AG08395 (cell line): Measurements from ENCODE around the gene SRGAP1.
"Not testable (repeated sequence)": the region's sequence is repeated elsewhere in the genome, so short reads cannot be mapped to it uniquely, and the experiment has no call there.

ENCODE experiments used
- DNase-seq: peaks from one replicate; pipeline ENCODE4 v3.0.0; 2012; ENCODE audit warnings: mixed read lengths, low spot score

SRGAP1 gene

GRCh38 chr12:64007853-64008252 lies 163.4 kb downstream of the SRGAP1 start:
- DNase-seq: no peak

- no peak for DNase-seq
These were observed 164.1 kb downstream of the SRGAP1 start for GRCh38 chr12:64008596-64008995.

GRCh38 chr12:64009321-64010068 lies 165.0 kb downstream of the SRGAP1 start:
- no peak for DNase-seq

- DNase-seq: peak; percentile 8
These were observed 165.7 kb downstream of the SRGAP1 start for GRCh38 chr12:64010069-64010686.

GRCh38 chr12:64016521-64016920 lies 172.0 kb downstream of the SRGAP1 start:
- no peak for DNase-seq

GRCh38 chr12:64018116-64018515 lies 173.6 kb downstream of the SRGAP1 start:
- not testable (repeated sequence) for DNase-seq

GRCh38 chr12:64018524-64018923 lies 174.0 kb downstream of the SRGAP1 start:
- DNase-seq: no peak

- DNase-seq: no peak
These were observed 174.6 kb downstream of the SRGAP1 start for GRCh38 chr12:64019101-64019500.

- DNase-seq: no peak
These were observed 175.2 kb downstream of the SRGAP1 start for GRCh38 chr12:64019654-64020053.

- no peak for DNase-seq
These were observed 180.9 kb downstream of the SRGAP1 start for GRCh38 chr12:64025174-64025958.

GRCh38 chr12:64027311-64027710 lies 182.8 kb downstream of the SRGAP1 start:
- DNase-seq: no peak

GRCh38 chr12:64028541-64028940 lies 184.0 kb downstream of the SRGAP1 start:
- DNase-seq: no peak

GRCh38 chr12:64029013-64029857 lies 184.7 kb downstream of the SRGAP1 start:
- peak; percentile 85 for DNase-seq

- DNase-seq: no peak
These were observed 185.7 kb downstream of the SRGAP1 start for GRCh38 chr12:64030155-64030554.

- DNase-seq: not testable (repeated sequence)
These were observed 189.6 kb downstream of the SRGAP1 start for GRCh38 chr12:64034056-64034455.

- no peak for DNase-seq
These were observed 190.5 kb downstream of the SRGAP1 start for GRCh38 chr12:64034901-64035576.

GRCh38 chr12:64036414-64036813 lies 191.9 kb downstream of the SRGAP1 start:
- DNase-seq: no peak

GRCh38 chr12:64039281-64039871 lies 194.9 kb downstream of the SRGAP1 start:
- peak; percentile 30 for DNase-seq

GRCh38 chr12:64042911-64043310 lies 198.4 kb downstream of the SRGAP1 start:
- peak; percentile 26 for DNase-seq

GRCh38 chr12:64044191-64044590 lies 199.7 kb downstream of the SRGAP1 start:
- no peak for DNase-seq

- no peak for DNase-seq
These were observed 206.6 kb downstream of the SRGAP1 start for GRCh38 chr12:64051057-64051456.
